GM19099 (cell line): ENCODE results near the gene TMEM132D.

ENCODE experiments used
- POLR2A ChIP-seq: IDR thresholded peaks from 3 replicates; pipeline ENCODE4 v1.6.1; 2011; ENCODE audit warnings: low read depth; ENCODE audit not compliant: insufficient read length; ENCODE audit errors: extremely low read depth

The TMEM132D gene

DNA sequence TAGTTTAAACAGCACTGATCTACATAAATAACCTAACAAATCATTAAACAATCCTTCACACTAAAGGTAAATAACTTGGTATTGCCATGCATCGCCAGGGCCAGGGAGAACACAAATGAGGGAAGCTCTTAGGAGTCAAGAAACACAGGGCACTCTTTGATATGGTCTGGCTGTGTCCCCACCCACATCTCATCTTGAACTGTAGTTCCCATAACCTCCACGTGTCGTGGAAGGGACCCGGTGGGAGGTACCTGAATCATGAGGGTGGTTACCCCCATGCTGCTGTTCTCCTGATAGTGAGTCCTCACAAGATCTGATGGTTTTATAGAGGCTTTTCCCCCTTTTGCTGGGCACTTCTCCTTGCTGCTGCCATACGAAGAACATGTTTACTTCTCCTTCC, 17.3 kb downstream of the TMEM132D start:
- no peak for TF ChIP-seq POLR2A

DNA sequence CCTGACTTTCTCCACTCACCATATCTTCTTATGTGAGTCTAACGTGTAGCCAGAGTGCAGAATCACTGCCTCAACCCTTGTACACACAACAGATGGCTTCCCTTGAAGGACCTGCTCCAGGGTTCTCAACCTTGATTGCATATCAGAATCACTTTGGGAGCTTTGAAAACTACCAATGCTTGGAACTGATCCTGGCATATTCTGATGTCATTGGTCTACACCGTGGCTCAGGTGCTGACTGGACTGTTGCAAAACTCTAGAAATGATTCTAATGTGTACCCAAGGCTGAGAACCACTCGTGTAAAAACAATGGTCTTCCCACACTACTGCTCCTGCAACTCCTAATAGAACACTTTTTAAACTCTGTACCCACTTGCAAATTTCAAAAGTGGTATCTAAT, 18.5 kb downstream of the TMEM132D start:
- no peak for TF ChIP-seq POLR2A

DNA sequence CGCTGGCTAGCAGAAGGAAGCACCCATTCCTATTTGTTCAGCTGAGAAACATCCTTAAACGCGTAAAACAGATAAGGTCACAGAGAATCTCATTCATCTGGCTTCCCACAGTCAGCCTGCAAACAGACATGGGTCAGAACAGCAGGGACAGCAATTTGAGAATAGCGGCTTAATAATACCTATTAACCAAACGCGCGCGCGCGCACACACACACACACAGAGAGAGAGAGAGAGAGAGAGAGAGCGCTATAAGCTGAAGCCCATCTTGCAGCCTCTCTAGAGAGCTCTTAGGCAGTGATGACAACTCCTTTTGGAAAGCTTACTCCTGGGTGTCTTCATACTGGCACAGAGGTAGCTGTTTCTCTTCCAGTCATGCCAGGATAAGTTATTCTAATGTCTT, 26.4 kb downstream of the TMEM132D start:
- no peak for TF ChIP-seq POLR2A

DNA sequence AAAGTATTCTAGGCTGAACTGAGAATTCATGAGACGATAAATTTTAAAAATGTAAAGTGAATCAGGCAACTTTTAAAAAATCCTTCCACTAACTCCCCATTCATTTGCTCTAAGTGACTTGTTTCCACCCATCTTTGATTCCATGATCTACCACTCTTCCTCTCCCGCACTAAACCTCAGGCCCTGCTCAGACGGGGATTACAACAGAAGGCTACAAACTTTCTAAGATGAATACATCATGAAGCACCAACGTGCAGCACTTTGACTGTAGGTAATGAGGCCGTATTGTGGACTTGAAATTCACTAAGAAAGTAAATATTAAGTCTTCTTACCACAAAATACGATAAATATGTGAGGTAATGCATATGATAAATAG, 30.0 kb downstream of the TMEM132D start:
- no peak for TF ChIP-seq POLR2A

DNA sequence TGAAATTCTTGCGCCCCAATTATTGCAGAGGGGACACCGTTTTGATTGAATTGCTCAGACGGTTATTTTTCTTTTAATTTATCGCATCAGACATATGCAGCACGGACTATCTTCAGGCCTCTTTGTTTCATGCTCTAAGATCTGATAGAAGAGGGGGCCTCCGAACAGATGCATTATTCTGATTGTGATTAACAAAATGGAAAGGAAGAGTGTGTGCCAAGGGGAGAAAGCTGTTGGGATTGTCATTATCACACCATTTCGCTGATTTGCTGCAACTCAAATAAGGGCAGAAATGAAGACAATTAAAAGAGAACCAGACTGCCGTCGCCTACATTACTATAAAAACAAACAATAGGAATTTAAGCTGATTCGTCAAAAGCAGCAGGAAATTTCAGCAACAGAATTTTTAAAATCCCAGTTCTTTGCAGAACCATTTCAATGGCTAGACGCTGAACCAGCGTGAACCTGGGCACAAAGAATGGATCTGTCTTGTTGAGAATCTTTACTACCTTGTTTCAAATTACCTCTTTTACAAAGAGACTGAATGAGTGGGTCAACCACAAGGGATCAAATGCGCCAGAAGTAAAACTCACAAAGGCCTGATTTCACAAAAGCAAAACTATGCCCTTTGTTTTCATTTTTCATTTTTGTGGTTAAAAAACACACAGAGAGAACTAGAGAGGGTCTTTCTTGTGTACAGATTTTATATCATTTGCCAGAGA, 30.6 kb downstream of the TMEM132D start:
- no peak for TF ChIP-seq POLR2A

DNA sequence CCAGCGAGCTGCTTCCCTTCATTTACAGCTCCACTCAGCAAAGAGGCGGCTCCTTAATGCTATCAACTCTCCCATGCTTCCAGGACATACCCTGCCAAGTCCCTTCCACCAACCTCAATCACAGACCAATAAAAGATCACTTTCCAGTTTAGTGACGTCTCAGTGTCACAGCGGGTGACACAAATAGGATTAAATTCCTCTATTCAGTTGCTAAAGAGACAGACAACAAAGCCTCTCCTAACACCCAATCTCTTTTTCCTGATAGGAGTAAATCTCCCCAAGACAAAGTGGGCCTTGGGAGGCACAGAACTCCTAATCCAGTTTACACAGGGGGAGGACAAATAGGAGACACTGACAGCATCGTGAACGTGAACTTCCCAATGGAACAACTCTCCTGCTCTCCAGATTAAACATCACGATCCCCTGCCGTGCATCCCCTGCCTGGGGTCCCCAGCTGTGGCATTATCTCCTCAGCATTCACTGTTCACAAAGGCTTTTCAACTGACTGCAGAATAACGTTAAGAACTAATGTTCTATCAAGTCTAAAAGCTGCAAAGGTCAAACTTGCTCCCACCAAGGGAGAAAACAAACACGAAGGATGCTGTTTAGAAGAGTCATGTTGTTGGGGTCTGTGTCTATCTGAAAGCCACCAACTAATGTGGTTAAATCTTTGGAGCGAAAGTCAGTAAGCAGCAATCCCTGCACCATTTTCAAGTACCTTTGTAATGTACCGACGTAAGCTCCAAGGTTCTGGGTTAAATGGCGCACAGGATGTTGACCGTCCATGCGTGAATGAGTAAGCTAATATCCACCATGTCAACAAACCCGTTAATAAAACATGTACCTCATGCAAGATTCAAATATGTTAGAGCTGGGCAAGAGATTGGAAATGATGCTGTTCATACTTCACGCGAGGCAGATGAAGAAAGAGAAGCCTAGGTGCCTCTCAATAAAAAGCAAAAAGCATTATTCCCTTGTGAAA, 31.5 kb downstream of the TMEM132D start:
- no peak for TF ChIP-seq POLR2A

DNA sequence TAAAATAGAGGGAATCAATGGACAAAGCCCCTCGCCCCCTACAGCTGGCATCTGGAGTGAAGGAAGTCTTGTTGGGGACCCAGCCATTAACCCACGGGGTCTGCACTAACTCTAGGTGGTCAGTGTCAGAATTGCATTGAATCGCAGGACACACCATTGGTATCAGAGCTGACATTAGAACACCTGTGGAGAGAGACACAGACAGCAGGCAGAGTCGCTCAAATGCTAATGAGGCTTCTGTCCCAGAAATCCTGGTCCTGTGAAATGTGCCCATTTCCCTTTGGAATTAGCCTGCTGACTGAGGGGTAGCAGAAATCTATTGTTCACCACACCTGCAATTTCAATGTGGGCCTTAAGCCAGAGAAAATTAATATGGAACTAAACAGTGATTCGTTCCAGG, 33.0 kb downstream of the TMEM132D start:
- no peak for TF ChIP-seq POLR2A

DNA sequence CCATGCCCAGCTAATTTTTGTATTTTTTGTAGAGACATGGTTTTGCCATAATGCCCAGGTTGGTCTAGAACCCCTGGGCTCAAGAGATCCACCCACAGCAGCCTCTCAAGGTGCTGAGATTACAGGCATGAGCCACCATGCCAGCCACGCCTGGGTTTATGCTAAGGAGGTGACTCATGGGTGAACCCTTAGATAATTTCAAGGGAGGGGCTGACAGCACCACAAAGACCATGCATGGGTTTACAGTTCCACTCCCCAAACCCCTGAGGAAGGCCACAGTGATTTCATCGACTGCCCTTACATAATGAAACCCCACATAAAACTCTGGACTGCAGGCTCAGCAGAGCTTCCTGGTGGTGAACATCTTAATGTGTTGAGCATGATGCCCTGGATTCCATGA, 33.7 kb downstream of the TMEM132D start:
- TF ChIP-seq POLR2A, result no peak

DNA sequence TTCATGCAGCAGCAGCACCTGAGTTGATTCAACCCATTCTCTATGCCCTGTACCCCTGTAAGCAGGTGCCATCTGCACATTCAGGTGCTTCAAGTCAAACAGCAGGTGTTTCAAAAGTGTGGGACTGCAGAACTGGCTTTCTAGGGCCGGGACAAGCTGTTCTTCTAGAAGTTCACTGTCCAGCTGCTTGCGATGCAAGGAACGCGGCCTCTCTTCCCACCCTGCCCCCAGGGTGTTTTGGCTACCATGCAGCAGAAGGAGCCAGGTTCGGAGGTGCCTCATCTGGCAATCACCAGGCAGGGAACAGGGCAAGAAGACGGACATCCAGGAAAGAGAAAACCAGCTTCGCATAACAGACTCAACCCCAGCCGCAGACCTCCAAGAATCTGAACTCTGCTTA, 35.2 kb downstream of the TMEM132D start:
- TF ChIP-seq POLR2A, result no peak

DNA sequence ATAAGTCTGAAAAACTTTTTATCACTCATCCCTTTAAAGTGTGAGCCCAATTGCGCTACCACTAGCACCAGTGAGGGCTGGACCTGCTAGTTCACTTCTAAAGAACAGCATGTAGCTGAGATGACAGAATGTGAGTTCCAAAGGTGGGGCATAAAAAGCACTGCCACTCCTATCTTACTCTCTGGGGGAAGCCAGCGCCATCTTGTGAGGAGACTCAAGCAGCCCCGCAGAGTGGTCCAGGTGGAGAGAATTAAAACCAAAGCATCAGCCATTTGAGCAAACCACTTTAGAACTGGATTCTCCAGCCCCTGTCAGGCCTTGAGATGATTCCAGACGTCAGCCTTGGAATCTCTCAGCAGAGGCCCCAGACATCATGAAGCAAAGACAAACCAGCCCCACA, 39.9 kb downstream of the TMEM132D start:
- no peak for TF ChIP-seq POLR2A

DNA sequence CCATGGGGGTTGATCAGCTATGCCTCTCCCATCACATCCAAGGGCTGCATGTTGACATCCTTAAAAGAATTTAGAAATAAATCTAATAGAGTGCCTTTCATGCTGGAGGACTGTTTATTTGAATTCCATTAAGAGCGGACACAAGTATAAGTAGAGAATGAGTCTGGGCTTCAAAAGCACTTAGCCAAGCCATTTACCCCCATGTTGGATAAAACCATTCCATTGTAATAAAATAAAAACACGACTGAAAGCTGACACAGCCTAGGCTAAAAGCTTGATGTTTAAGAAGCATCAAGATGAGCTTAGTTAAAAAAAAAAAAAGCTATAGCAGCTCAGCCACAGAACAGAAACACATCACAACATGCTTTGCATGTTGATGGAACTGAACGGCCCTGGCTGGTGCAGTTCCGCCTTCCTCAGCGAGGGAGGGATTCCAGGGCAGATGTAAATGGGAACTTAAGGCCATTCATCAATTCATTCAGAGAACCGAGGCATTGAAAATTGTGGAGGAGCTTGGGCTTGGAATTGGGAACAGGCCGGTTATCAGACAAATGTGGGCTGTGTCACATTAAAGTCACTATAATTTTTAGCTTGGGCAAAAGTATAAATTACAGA, 41.2 kb downstream of the TMEM132D start:
- no peak for TF ChIP-seq POLR2A

DNA sequence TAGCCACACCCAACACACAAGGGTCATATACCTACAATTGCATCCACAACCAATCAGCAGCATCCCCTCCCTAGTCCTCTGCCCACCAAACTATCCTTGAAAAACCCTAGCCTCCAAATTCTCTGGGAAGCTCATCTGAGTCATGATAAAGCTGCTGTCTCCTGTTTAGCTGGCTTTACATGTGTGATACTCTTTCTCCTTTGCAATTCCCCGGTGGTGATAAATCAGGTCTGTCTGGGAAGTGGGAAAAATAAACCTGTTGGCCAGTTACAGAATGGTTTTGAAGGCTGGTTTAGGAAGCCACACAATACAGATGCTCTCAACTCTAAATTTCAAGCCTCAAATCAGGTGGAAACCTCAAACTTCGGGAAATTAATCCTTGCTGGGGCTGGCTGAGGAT, 41.9 kb downstream of the TMEM132D start:
- no peak for TF ChIP-seq POLR2A

DNA sequence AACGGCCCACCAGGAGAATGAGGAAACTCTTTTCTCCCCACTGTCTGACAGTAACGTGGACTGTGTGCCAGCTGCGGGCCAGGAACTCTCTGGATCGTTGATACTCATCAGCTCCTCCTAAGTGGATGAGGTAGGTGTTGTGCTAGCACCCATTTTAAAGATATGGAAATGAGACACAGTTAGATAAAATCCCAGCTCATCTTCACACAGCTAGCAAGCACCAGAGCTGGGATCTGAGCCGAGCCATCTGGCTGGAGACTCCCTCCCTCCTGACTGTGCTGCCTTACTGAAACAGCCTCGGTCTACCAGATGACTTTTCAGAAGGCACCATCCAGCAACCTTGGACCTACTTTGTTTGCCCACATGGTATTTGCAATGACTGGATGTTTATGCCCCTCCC, 49.2 kb downstream of the TMEM132D start:
- no peak for TF ChIP-seq POLR2A

DNA sequence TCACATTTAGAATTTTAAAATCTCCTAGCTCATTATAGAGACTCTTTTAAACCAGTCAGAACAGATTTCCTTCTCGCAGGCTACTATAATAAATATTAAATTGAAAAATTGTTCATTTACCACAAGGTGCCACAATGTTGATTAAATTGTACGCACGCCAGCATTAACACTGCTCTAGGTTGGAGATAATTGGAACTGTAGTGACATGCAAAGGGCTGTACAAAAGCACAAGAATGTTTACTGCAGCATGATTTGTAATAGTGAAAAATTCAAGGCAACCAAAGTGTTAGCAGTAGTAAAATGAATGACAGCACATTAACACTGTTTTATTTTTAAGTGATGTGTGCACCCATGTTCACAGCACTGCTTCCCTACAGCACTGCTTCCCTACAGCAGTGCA, 52.5 kb downstream of the TMEM132D start:
- TF ChIP-seq POLR2A, result no peak

DNA sequence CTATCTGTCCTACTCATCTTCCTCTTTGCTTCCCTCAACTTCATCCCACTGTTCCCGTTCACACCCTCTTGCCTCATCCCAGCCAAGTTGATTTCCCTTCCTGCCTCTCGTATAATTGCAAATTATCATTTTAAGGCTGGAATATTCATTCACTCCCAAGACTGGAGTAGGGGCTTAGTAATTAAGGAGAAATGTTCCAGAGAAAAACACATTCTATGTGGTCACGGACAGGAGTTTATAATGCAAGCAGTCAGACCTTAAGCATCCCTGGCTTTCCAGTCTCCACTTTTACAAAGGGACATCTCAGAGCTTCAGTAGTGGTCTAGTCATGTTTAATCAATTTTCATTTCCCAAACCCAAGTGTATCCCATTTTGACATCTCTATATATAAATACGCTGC, 54.9 kb downstream of the TMEM132D start:
- no peak for TF ChIP-seq POLR2A

DNA sequence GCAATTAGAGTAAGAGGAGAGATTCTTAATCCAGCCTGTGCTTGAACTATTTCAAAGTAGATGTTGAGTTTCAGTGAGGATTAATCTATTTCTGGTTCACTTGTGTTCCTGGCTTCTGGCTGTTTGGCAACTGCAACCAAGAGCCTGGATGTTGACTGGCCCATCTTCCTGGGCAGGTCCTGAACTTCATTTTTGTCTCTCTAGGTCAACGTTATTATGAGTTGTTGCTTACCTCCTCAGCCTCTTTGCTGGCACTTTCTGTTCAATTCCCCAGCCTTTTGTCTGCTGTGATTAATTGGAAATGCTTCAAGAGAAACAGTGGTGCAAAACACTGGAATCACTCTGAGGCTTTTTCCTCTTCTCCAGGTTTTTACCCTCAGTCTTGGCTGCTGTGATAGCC, 56.8 kb downstream of the TMEM132D start:
- no peak for TF ChIP-seq POLR2A
